WTC11 (cell line): ENCODE data around the gene PRRC2B. TPM values are rescaled to one million over a fixed set of nuclear protein-coding genes. Genes with fewer than 3 reads are reported as not detected.

Experiments used
- ATAC-seq: fragments of 200-7000 bp; cut with Tn5 transposase; 2 replicates; pipeline ENCODE4 v1.10.0; 2021; ENCODE audit warnings: mild to moderate bottlenecking, moderate library complexity
- CTCF ChIA-PET: fragments of 300-600 bp; sonication (Branson Sonifier 250); formaldehyde crosslinking; loops from one replicate; lab custom pipeline; 2021; ENCODE audit warnings: antibody characterized with exemption; lab: Charles Lee
- POLR2A ChIA-PET: fragments of 350-600 bp; sonication (Branson Sonifier 250); formaldehyde crosslinking; loops from one replicate; lab custom pipeline; 2021; ENCODE audit warnings: antibody characterized with exemption; lab: Charles Lee
- DNase-seq: peaks from one replicate; pipeline ENCODE4 v3.0.0; 2021; ENCODE audit warnings: low spot score
- H3K27ac Mint-ChIP-seq: 2 replicates; pipeline ENCODE4 v1.8.0; 2021; ENCODE audit warnings: mixed read lengths
- H3K27me3 Mint-ChIP-seq: 2 replicates; pipeline ENCODE4 v1.8.0; 2021; ENCODE audit warnings: low read depth, mild to moderate bottlenecking, moderate library complexity, mixed read lengths
- H3K36me3 Mint-ChIP-seq: 2 replicates; pipeline ENCODE4 v1.8.0; 2021; ENCODE audit warnings: mixed read lengths
- H3K4me1 Mint-ChIP-seq: 2 replicates; pipeline ENCODE4 v1.8.0; 2022; ENCODE audit warnings: mixed read lengths
- H3K4me3 Mint-ChIP-seq: 2 replicates; pipeline ENCODE4 v1.8.0; 2021; ENCODE audit warnings: mild to moderate bottlenecking, moderate library complexity, mixed read lengths
- H3K9me3 Mint-ChIP-seq: 2 replicates; pipeline ENCODE4 v1.8.0; 2021; ENCODE audit warnings: mixed read lengths
- ATF1 ChIP-seq: sonication (generic); formaldehyde crosslinking; IDR thresholded peaks from 2 replicates; pipeline ENCODE4 v1.8.1; 2023; ENCODE audit warnings: mild to moderate bottlenecking, moderate library complexity, missing genetic modification reagents
- E2F1 ChIP-seq: sonication (generic); formaldehyde crosslinking; IDR thresholded peaks from 2 replicates; pipeline ENCODE4 v1.8.0; 2022; ENCODE audit warnings: mild to moderate bottlenecking, missing genetic modification reagents
- EMX1 ChIP-seq: fragments of 250-450 bp; sonication (Bioruptor Pico); IDR thresholded peaks from 2 replicates; pipeline ENCODE4 v1.8.0; 2021; ENCODE audit warnings: mild to moderate bottlenecking
- GRHL2 ChIP-seq: fragments of 250-450 bp; sonication (Bioruptor Pico); IDR thresholded peaks from 2 replicates; pipeline ENCODE4 v1.8.0; 2022; ENCODE audit warnings: mild to moderate bottlenecking, moderate library complexity; ENCODE audit not compliant: insufficient replicate concordance, severe bottlenecking
- TEAD4 ChIP-seq: sonication (generic); formaldehyde crosslinking; IDR thresholded peaks from 2 replicates; pipeline ENCODE4 v1.8.0; 2022; ENCODE audit warnings: mild to moderate bottlenecking, missing genetic modification reagents
- ZNF671 ChIP-seq: fragments of 250-450 bp; sonication (Bioruptor Pico); IDR thresholded peaks from 2 replicates; pipeline ENCODE4 v1.8.0; 2021; ENCODE audit warnings: mild to moderate bottlenecking
- total RNA-seq: library from RNA; stranded (reverse); gene quantifications from 3 replicates; pipeline ENCODE4 v1.2.3, GENCODE V29; 2021
- TF ChIP-seq, protein P1 (sequence below): sonication (generic); formaldehyde crosslinking; IDR thresholded peaks from 2 replicates; pipeline ENCODE4 v1.8.1; 2022; ENCODE audit warnings: missing genetic modification reagents, borderline replicate concordance
- TF ChIP-seq, protein P2 (sequence below): sonication (generic); formaldehyde crosslinking; IDR thresholded peaks from 2 replicates; pipeline ENCODE4 v1.8.0; 2022; ENCODE audit warnings: missing genetic modification reagents
- TF ChIP-seq, protein P3 (sequence below): sonication (generic); formaldehyde crosslinking; IDR thresholded peaks from 2 replicates; pipeline ENCODE4 v1.8.1; 2022; ENCODE audit warnings: mild to moderate bottlenecking, missing genetic modification reagents, moderate library complexity, borderline replicate concordance

The PRRC2B gene
- total RNA-seq, 1 experiment from 2014 or later = 272 TPM

- no peak overlapping the region for H3K4me3 Mint-ChIP-seq
- no peak for DNase-seq
- H3K36me3 Mint-ChIP-seq = peaks cover 61% of the 10 kb centered on the region
- H3K9me3 Mint-ChIP-seq = no peaks in the 10 kb centered on the region
- CTCF ChIA-PET = interaction anchor here (0.6 to 0.7 kb wide), 3 partner anchors 23 to 188 kb away, joined by 3 to 5 read pairs (median 3); no protein-coding TSS in a partner anchor
- H3K27me3 Mint-ChIP-seq = no peaks in the 10 kb centered on the region
- TF ChIP-seq, protein P1, sequence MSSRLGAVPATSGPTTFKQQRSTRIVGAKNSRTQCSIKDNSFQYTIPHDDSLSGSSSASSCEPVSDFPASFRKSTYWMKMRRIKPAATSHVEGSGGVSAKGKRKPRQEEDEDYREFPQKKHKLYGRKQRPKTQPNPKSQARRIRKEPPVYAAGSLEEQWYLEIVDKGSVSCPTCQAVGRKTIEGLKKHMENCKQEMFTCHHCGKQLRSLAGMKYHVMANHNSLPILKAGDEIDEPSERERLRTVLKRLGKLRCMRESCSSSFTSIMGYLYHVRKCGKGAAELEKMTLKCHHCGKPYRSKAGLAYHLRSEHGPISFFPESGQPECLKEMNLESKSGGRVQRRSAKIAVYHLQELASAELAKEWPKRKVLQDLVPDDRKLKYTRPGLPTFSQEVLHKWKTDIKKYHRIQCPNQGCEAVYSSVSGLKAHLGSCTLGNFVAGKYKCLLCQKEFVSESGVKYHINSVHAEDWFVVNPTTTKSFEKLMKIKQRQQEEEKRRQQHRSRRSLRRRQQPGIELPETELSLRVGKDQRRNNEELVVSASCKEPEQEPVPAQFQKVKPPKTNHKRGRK (CRISPR knock-in tag) = no peak
- TF ChIP-seq TEAD4 (CRISPR knock-in tag) (no peak), ATF1 (CRISPR knock-in tag) (no peak), EMX1 (CRISPR knock-in tag) (no peak)
- TF ChIP-seq, all 79 proteins: peak for 0
- ATAC-seq = no peak; the same call in 1 of the 2 replicates
- Mint-ChIP-seq H3K27ac (no peak overlapping the region; the same call in 1 of the 2 replicates), H3K4me1 (no peaks in the 10 kb centered on the region)
- POLR2A ChIA-PET = no interaction called here
Measured at GRCh38 chr9:131523451-131524435, 129.9 kb downstream of the PRRC2B start.

DNA sequence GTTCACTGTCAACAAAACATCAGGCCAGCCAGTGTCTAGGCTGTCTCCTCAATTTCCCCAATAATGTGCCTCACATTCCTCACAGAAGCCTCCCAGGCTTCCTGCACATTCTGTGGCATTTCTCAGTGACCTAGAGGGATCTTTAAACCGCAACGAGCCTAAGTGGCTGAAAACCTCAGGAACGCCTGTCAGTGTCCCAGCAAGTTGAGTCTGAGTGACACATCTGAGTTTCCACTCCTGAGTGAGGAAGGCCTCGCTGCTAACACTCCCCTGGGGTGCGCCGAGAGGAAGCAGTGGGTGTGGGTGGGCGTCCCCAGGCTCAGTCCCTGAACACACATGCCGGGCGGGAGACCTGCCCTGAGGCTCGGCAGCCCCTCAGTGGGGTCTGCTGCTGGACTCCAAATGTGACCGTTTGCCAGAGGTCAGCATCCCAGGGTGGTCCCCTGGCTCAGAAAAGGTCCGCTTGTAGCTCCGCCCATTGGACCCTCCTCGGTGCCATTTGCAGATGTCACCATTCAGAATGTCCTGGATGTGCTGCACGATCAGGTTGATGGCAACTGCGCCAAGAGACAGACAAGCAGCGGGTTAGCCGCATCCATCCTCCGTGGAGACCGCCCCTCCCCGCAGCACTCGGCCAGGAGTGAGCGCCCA lies 130.9 kb downstream of the PRRC2B start:
- no peak for TF ChIP-seq E2F1 (CRISPR knock-in tag)
- TF ChIP-seq, protein P2, sequence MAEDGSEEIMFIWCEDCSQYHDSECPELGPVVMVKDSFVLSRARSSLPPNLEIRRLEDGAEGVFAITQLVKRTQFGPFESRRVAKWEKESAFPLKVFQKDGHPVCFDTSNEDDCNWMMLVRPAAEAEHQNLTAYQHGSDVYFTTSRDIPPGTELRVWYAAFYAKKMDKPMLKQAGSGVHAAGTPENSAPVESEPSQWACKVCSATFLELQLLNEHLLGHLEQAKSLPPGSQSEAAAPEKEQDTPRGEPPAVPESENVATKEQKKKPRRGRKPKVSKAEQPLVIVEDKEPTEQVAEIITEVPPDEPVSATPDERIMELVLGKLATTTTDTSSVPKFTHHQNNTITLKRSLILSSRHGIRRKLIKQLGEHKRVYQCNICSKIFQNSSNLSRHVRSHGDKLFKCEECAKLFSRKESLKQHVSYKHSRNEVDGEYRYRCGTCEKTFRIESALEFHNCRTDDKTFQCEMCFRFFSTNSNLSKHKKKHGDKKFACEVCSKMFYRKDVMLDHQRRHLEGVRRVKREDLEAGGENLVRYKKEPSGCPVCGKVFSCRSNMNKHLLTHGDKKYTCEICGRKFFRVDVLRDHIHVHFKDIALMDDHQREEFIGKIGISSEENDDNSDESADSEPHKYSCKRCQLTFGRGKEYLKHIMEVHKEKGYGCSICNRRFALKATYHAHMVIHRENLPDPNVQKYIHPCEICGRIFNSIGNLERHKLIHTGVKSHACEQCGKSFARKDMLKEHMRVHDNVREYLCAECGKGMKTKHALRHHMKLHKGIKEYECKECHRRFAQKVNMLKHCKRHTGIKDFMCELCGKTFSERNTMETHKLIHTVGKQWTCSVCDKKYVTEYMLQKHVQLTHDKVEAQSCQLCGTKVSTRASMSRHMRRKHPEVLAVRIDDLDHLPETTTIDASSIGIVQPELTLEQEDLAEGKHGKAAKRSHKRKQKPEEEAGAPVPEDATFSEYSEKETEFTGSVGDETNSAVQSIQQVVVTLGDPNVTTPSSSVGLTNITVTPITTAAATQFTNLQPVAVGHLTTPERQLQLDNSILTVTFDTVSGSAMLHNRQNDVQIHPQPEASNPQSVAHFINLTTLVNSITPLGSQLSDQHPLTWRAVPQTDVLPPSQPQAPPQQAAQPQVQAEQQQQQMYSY (CRISPR knock-in tag) = no peak
- no peak for TF ChIP-seq ZNF671
- TF ChIP-seq GRHL2 (CRISPR knock-in tag) = no peak
- TF ChIP-seq, protein P3, sequence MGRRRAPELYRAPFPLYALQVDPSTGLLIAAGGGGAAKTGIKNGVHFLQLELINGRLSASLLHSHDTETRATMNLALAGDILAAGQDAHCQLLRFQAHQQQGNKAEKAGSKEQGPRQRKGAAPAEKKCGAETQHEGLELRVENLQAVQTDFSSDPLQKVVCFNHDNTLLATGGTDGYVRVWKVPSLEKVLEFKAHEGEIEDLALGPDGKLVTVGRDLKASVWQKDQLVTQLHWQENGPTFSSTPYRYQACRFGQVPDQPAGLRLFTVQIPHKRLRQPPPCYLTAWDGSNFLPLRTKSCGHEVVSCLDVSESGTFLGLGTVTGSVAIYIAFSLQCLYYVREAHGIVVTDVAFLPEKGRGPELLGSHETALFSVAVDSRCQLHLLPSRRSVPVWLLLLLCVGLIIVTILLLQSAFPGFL (CRISPR knock-in tag) = no peak
- Mint-ChIP-seq H3K4me3 (no peak overlapping the region), H3K27me3 (no peaks in the 10 kb centered on the region), H3K4me1 (peaks cover under 1% of the 10 kb centered on the region; the same call in 1 of the 2 replicates), H3K36me3 (peaks cover 57% of the 10 kb centered on the region), H3K9me3 (no peaks in the 10 kb centered on the region), H3K27ac (no peak overlapping the region)
- DNase-seq (no peak), ATAC-seq (no peak)
- ChIA-PET POLR2A (interaction anchor here (0.6 kb wide), 1 partner anchor 13 kb away, joined by 3 read pairs; no protein-coding TSS in a partner anchor), CTCF (no interaction called here)
